ENCODE data around the gene CASZ1. TPM values are rescaled to one million over a fixed set of nuclear protein-coding genes. Genes with fewer than 3 reads are reported as not detected.

Gene CASZ1
- polyA plus RNA-seq, 4 donors, result 13.5 to 23.0 (median 14.5) TPM

DNA sequence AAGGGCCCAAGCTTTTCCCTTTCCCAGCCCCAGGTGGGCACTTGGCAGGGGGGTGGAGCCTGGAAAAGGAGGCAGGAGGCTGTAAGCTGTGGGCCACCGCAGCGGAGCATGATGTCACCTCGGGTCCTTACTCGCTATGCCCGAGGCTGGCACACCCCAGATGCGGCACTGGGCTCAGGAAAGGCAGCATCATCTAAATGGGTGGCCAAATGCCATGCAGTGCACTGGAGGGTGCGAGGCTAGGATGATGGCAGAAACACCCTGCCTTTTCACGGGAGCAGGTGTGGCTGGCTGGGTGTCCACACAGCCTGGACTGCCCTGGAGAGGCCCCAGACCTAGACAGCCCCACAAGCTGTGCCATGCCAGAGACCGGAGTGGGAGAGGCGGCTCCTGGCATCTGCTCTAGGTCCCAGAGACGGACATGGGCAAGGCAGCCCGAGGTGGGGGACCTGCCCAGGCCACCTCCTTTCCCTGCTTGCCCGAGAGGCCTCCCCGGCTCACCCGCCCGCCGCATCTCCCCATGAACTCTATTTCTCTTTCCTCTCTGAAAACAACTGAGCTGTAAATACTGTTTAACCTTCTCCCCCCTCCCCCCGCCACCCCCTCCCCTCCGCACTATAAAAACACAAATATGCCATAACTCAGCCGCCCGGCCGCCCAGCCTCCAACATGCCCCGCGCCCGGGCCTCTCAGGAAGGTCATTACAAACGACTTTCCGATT lies 124.7 kb downstream of the CASZ1 start:
- no peak for FAIRE-seq
- WGBS, 3 donors, result 74 to 83% (median 83%) methylated on average over 26 to 27 of the region's 27 CpGs
- H3K4me3 ChIP-seq (ENCODE audit: low read depth in 1 of 3, low read length in 3 of 3), result no peak overlapping the region
- H3K27me3 ChIP-seq (ENCODE audit: control insufficient read depth in 3 of 3, insufficient read depth in 3 of 3, low read length in 3 of 3), result peaks cover 0 to 7% (median 0%) of the 10 kb centered on the region in 3 donors
- DNase-seq, result no peak
- H3K36me3 ChIP-seq (ENCODE audit: control insufficient read depth in 3 of 3, insufficient read depth in 2 of 3, low read depth in 1 of 3, low read length in 3 of 3), result peaks cover 2 to 63% (median 3%) of the 10 kb centered on the region in 3 donors
- peaks cover 0 to 75% (median 4%) of the 10 kb centered on the region in 3 donors for H3K4me1 ChIP-seq (ENCODE audit: control insufficient read depth in 3 of 3, insufficient read depth in 2 of 3, low read depth in 1 of 3, low read length in 2 of 3)
- no peaks in the 10 kb centered on the region for H3K9me3 ChIP-seq (ENCODE audit: control insufficient read depth in 2 of 2, insufficient read depth in 1 of 2, low read depth in 1 of 2, low read length in 1 of 2)
- peak overlapping the region in 1 of 3 donors; percentile 25 for H3K27ac ChIP-seq (ENCODE audit: low read depth in 1 of 3, low read length in 2 of 3)

DNA sequence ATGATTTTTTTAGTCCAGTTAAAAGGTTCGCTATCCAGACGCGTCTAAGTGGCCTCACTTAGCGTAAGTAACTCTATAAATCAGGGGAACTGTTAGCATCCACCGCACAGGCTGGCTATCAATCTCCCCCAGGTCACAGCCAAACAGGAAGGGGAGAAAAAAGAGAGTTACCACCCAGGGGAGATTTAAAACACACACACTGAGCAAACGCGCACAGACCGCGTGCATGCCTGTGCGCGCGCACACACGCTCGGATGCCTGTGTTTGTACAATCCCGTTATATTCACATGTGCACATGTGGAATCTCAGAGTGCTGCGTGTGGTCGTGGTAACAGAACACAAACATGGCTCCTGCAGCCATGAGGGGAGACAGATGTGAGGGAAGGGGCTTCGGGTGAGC lies 125.4 kb downstream of the CASZ1 start:
- WGBS, 3 donors, result 70 to 87% (median 86%) methylated on average over 18 of the region's 18 CpGs
- DNase-seq, result no peak
- Histone ChIP-seq H3K9me3 (ENCODE audit: control insufficient read depth in 2 of 2, insufficient read depth in 1 of 2, low read depth in 1 of 2, low read length in 1 of 2) (no peaks in the 10 kb centered on the region), H3K4me1 (ENCODE audit: control insufficient read depth in 3 of 3, insufficient read depth in 2 of 3, low read depth in 1 of 3, low read length in 2 of 3) (peaks cover 0 to 68% (median 2%) of the 10 kb centered on the region in 3 donors), H3K27me3 (ENCODE audit: control insufficient read depth in 3 of 3, insufficient read depth in 3 of 3, low read length in 3 of 3) (peaks cover 0 to 7% (median 0%) of the 10 kb centered on the region in 3 donors), H3K36me3 (ENCODE audit: control insufficient read depth in 3 of 3, insufficient read depth in 2 of 3, low read depth in 1 of 3, low read length in 3 of 3) (peaks cover 2 to 68% (median 3%) of the 10 kb centered on the region in 3 donors), H3K27ac (ENCODE audit: low read depth in 1 of 3, low read length in 2 of 3) (peak overlapping the region in 1 of 3 donors; percentile 25), H3K4me3 (ENCODE audit: low read depth in 1 of 3, low read length in 3 of 3) (no peak overlapping the region)
- no peak for FAIRE-seq

DNA sequence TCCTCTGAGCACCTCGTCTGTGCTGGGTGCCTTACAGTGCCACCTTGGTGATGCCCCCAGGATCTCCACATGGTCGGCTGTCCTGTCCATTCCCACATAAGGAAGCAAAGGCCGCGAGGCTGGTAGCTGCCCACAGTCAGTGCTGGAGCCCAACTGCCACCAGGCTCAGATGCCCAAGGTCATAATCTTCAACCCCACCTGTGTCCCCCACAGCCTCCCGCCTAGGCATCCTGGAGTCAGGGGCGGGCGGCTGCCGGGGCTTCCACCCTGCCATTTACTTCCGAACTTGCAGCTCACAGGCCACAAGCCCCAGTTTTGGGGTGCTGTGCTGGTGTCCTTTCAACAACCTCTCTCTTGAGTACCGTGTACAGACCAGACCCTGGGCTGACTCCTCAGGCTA lies 126.3 kb downstream of the CASZ1 start:
- Histone ChIP-seq H3K27ac (ENCODE audit: low read depth in 1 of 3, low read length in 2 of 3) (no peak overlapping the region), H3K4me3 (ENCODE audit: low read depth in 1 of 3, low read length in 3 of 3) (no peak overlapping the region), H3K4me1 (ENCODE audit: control insufficient read depth in 3 of 3, insufficient read depth in 2 of 3, low read depth in 1 of 3, low read length in 2 of 3) (peaks cover 0 to 59% (median 0%) of the 10 kb centered on the region in 3 donors), H3K36me3 (ENCODE audit: control insufficient read depth in 3 of 3, insufficient read depth in 2 of 3, low read depth in 1 of 3, low read length in 3 of 3) (peaks cover 2 to 70% (median 8%) of the 10 kb centered on the region in 3 donors), H3K9me3 (ENCODE audit: control insufficient read depth in 2 of 2, insufficient read depth in 1 of 2, low read depth in 1 of 2, low read length in 1 of 2) (no peaks in the 10 kb centered on the region), H3K27me3 (ENCODE audit: control insufficient read depth in 3 of 3, insufficient read depth in 3 of 3, low read length in 3 of 3) (peaks cover 0 to 7% (median 0%) of the 10 kb centered on the region in 3 donors)
- FAIRE-seq (no peak), DNase-seq (no peak)
- WGBS, 3 donors, result 89 to 91% (median 90%) methylated on average over 10 of the region's 10 CpGs

DNA sequence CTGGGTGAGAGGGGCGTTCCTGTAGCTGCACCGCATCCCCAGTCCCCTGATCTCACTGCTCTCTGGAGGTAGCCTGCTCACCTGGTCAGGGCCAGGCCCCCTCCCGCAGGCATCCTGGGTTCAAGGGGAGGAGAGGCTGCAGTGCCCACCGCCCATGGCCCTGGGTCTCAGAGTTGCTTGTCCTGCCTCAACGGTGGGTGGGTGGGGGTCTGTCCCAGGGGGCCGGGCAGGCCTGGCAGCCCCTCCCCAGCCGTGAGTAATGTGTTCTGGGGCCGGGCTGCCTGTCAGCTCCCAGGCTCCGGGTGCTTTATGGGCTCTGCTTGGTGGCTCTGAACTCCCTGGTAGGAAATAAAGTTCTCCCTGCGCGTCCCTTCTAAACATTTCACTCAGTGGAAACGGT lies 126.9 kb downstream of the CASZ1 start:
- Histone ChIP-seq H3K9me3 (ENCODE audit: control insufficient read depth in 2 of 2, insufficient read depth in 1 of 2, low read depth in 1 of 2, low read length in 1 of 2) (no peaks in the 10 kb centered on the region), H3K27me3 (ENCODE audit: control insufficient read depth in 3 of 3, insufficient read depth in 3 of 3, low read length in 3 of 3) (peaks cover 0 to 7% (median 0%) of the 10 kb centered on the region in 3 donors), H3K36me3 (ENCODE audit: control insufficient read depth in 3 of 3, insufficient read depth in 2 of 3, low read depth in 1 of 3, low read length in 3 of 3) (peaks cover 2 to 74% (median 12%) of the 10 kb centered on the region in 3 donors), H3K4me3 (ENCODE audit: low read depth in 1 of 3, low read length in 3 of 3) (no peak overlapping the region), H3K4me1 (ENCODE audit: control insufficient read depth in 3 of 3, insufficient read depth in 2 of 3, low read depth in 1 of 3, low read length in 2 of 3) (peaks cover 0 to 53% (median 0%) of the 10 kb centered on the region in 3 donors), H3K27ac (ENCODE audit: low read depth in 1 of 3, low read length in 2 of 3) (no peak overlapping the region)
- 77 to 89% (median 82%) methylated on average over 12 of the region's 12 CpGs for WGBS, 3 donors
- FAIRE-seq (no peak), DNase-seq (no peak)

DNA sequence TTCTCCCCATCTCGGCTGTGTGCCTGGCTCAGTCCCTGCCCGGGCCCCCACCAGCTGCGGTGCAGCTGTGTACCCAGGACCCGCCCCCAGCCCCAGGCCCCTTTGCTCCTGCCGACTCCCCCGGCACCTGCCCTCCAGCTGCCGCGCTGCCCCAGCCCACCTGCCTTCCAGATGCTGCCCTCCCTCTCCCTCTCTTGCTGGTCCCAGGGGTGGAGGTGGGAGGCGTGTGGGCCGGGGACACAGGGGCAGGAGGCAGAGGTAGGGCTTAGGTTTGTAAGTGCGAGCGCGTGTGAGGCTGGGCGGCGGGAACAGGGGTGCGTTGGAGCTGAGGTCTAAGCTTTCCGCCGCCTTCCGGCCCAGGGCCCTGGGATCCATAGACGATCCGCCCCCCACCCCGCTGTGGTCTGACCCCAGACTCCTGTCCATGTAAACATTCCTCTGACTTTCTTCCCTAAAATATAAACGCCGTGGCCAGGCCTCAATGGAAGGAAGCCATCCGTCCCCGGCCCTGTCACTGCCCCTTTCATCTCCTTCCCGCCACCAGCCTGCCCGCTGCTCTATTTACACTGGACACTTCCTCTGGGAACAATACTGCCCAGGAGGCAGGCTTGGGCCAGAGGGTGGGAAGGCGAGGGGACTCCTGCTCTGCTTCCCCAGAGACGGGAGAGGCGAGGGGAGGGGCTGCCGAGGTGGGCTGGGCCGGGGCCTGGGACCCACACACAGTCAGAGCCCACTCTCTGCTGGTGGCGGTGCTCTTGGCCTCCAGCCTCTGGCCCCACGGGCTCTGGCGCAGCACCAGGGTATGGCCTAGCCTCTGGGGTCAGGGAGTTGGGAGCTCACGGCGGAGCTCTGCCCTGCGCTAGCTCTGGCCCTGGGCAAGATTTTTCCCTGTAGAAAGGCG lies 128.3 kb downstream of the CASZ1 start:
- H3K36me3 ChIP-seq (ENCODE audit: control insufficient read depth in 3 of 3, insufficient read depth in 2 of 3, low read depth in 1 of 3, low read length in 3 of 3), result peaks cover 2 to 74% (median 16%) of the 10 kb centered on the region in 3 donors
- FAIRE-seq, result no peak
- no peak for DNase-seq
- 61 to 72% (median 69%) methylated on average over 25 to 40 of the region's 40 CpGs for WGBS, 3 donors
- peak overlapping the region in 2 of 3 donors; percentile 9 to 46 for H3K27ac ChIP-seq (ENCODE audit: low read depth in 1 of 3, low read length in 2 of 3)
- H3K4me3 ChIP-seq (ENCODE audit: low read depth in 1 of 3, low read length in 3 of 3), result no peak overlapping the region
- peaks cover 0 to 7% (median 0%) of the 10 kb centered on the region in 3 donors for H3K27me3 ChIP-seq (ENCODE audit: control insufficient read depth in 3 of 3, insufficient read depth in 3 of 3, low read length in 3 of 3)
- H3K4me1 ChIP-seq (ENCODE audit: control insufficient read depth in 3 of 3, insufficient read depth in 2 of 3, low read depth in 1 of 3, low read length in 2 of 3), result peaks cover 0 to 51% (median 0%) of the 10 kb centered on the region in 3 donors
- no peaks in the 10 kb centered on the region for H3K9me3 ChIP-seq (ENCODE audit: control insufficient read depth in 2 of 2, insufficient read depth in 1 of 2, low read depth in 1 of 2, low read length in 1 of 2)

DNA sequence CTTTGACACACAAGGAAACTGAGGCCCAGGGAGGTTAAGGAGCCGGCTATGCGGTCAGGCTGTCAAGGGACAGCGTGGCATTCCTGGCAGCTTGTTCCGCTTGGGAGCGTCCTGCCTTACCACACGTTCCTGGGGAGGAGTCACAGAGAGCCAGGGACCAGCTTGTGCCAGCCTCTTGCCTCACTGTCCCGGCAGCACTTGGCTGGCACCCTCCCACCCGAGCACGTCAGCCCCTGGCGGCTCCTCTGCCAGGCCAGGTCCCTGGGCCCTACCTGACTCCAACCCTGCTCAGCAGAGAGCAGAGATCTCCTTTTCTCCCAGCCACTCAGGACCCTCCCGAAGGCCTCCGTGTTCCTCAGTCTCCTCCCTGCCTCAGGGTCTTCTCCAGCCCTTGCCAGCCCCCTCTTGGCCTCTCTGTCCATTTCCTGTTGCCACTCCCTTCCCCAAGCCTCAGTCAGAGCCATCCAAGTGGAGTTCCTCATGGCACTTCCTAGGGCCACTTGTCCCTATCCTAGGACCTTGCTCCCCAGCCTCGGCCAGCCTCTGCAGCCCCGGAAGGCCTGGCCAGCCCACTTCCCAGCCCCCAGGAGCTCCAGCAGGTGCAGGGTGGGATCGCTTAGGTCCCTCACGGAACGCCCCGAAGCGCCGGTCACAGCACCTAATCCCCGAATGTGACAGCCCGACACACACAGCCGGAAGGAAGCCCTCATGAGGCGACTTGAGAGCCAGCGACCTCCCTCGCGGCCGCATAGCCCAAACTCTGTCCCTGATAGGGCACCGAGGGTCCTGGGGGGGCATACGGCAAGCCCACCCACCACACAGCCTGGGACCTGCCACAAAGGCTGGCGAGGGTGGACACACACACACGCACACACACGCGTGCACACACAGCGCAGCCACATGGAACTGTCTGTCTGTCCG lies 130.3 kb downstream of the CASZ1 start:
- Histone ChIP-seq H3K4me3 (ENCODE audit: low read depth in 1 of 3, low read length in 3 of 3) (no peak overlapping the region), H3K4me1 (ENCODE audit: control insufficient read depth in 3 of 3, insufficient read depth in 2 of 3, low read depth in 1 of 3, low read length in 2 of 3) (peaks cover 0 to 39% (median 0%) of the 10 kb centered on the region in 3 donors), H3K36me3 (ENCODE audit: control insufficient read depth in 3 of 3, insufficient read depth in 2 of 3, low read depth in 1 of 3, low read length in 3 of 3) (peaks cover 2 to 73% (median 18%) of the 10 kb centered on the region in 3 donors), H3K27ac (ENCODE audit: low read depth in 1 of 3, low read length in 2 of 3) (no peak overlapping the region), H3K9me3 (ENCODE audit: control insufficient read depth in 2 of 2, insufficient read depth in 1 of 2, low read depth in 1 of 2, low read length in 1 of 2) (no peaks in the 10 kb centered on the region), H3K27me3 (ENCODE audit: control insufficient read depth in 3 of 3, insufficient read depth in 3 of 3, low read length in 3 of 3) (no peaks in the 10 kb centered on the region)
- FAIRE-seq, result no peak
- no peak for DNase-seq
- WGBS, 3 donors, result 88 to 89% (median 89%) methylated on average over 29 to 36 of the region's 36 CpGs

DNA sequence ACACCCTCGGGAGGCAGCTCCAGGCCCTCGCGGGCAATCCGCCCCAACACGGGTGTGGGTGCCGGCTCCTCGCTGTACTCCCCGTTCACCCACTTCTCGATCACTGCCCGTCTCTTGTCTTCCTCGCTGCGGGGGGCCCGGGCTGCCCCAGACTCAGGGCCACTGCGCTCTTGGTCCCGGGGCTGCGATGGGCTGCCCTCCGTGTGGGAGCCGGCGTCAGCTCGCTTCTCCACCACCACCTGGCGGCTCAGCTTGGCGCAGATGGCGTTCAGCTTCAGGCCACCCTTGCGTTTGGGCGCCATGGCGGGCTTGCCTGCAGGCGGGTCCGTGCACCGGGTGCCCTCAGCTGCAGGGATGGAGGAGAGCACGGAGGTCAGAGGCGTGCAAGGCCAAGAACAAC lies 131.2 kb downstream of the CASZ1 start:
- Histone ChIP-seq H3K27ac (ENCODE audit: low read depth in 1 of 3, low read length in 2 of 3) (no peak overlapping the region), H3K36me3 (ENCODE audit: control insufficient read depth in 3 of 3, insufficient read depth in 2 of 3, low read depth in 1 of 3, low read length in 3 of 3) (peaks cover 2 to 77% (median 19%) of the 10 kb centered on the region in 3 donors), H3K4me1 (ENCODE audit: control insufficient read depth in 3 of 3, insufficient read depth in 2 of 3, low read depth in 1 of 3, low read length in 2 of 3) (peaks cover 0 to 33% (median 0%) of the 10 kb centered on the region in 3 donors), H3K4me3 (ENCODE audit: low read depth in 1 of 3, low read length in 3 of 3) (no peak overlapping the region), H3K27me3 (ENCODE audit: control insufficient read depth in 3 of 3, insufficient read depth in 3 of 3, low read length in 3 of 3) (no peaks in the 10 kb centered on the region), H3K9me3 (ENCODE audit: control insufficient read depth in 2 of 2, insufficient read depth in 1 of 2, low read depth in 1 of 2, low read length in 1 of 2) (no peaks in the 10 kb centered on the region)
- FAIRE-seq (no peak), DNase-seq (no peak)
- WGBS, 3 donors, result 94 to 96% (median 95%) methylated on average over 30 to 31 of the region's 31 CpGs
